ENCODE data around the gene FOXO1.

GRCh38 chr13:40615619-40616018 is 50.8 kb downstream of the FOXO1 start:
- no peak for TF ChIP-seq POLR2A (IDR thresholded peaks at IDR 0.05; ENCODE audit: low read depth, low read length)
- TF ChIP-seq POLR2AphosphoS5 (IDR thresholded peaks at IDR 0.05; ENCODE audit: low read depth, low read length), result no peak

Measured in GM12892 (cell line).